Stimulated activated CD4-positive, alpha-beta T cell treated with anti-CD3 and anti-CD28 coated beads, Interleukin-2, amount 100 ng/mL, for 4 hours (primary cell): Measurements from ENCODE around the gene CLCF1.

Source experiments
- DNase-seq: peaks from one replicate; pipeline ENCODE4 v3.0.0-alpha.2; 2020; ENCODE audit warnings: low read depth

The CLCF1 gene

GRCh38 chr11:67356387-67356863, 17.0 kb downstream of the CLCF1 start:
- DNase-seq, result no peak

GRCh38 chr11:67355794-67356386, 17.5 kb downstream of the CLCF1 start:
- no peak for DNase-seq

- DNase-seq, result no peak
Measured at GRCh38 chr11:67355023-67355793, 18.2 kb downstream of the CLCF1 start.

GRCh38 chr11:67354075-67355022, 19.0 kb downstream of the CLCF1 start:
- no peak for DNase-seq

- DNase-seq, result peak; percentile 93
Measured at GRCh38 chr11:67353317-67354074, 19.9 kb downstream of the CLCF1 start, which contains the start of gene POLD4. POLD4 (minus strand) TSS chr11:67353546; CDS start chr11:67353399, 147 bp downstream.

GRCh38 chr11:67352546-67353316, 20.7 kb downstream of the CLCF1 start:
- no peak for DNase-seq

- peak; percentile 48 for DNase-seq
Measured at GRCh38 chr11:67351275-67352005, 22.0 kb downstream of the CLCF1 start.

GRCh38 chr11:67349928-67350465, 23.4 kb downstream of the CLCF1 start:
- no peak for DNase-seq

- DNase-seq, result no peak
Measured at GRCh38 chr11:67349457-67349856, 23.9 kb downstream of the CLCF1 start.

GRCh38 chr11:67349036-67349435, 24.4 kb downstream of the CLCF1 start:
- DNase-seq, result no peak

GRCh38 chr11:67347964-67348749, 25.2 kb downstream of the CLCF1 start:
- no peak for DNase-seq

GRCh38 chr11:67345920-67346819, 27.2 kb downstream of the CLCF1 start:
- no peak for DNase-seq

GRCh38 chr11:67345247-67345919, 28.0 kb downstream of the CLCF1 start:
- no peak for DNase-seq

GRCh38 chr11:67344264-67344663, 29.1 kb downstream of the CLCF1 start:
- DNase-seq, result no peak

- no peak for DNase-seq
Measured at GRCh38 chr11:67337257-67337656, 36.1 kb downstream of the CLCF1 start.

- no peak for DNase-seq
Measured at GRCh38 chr11:67332081-67332691, 41.2 kb downstream of the CLCF1 start.

- DNase-seq, result no peak
Measured at GRCh38 chr11:67323526-67323925, 49.9 kb downstream of the CLCF1 start.
